HCT116 (cell line): Measurements from ENCODE around the gene SCP2. TPM values are rescaled to one million over a fixed set of nuclear protein-coding genes. Genes with fewer than 3 reads are reported as not detected.

Source experiments
- ATAC-seq: fragments of 200-7000 bp; cut with Tn5 transposase; 2 replicates; pipeline ENCODE4 v1.9.1; 2020; ENCODE audit warnings: mild to moderate bottlenecking, moderate library complexity
- BruUV-seq: library from RNA; stranded (reverse); fragments of 400-500 nt; replicated peaks from 2 replicates; lab custom pipeline; 2021; lab: Mats Ljungman, UMichigan
- CTCF ChIA-PET: fragments of 300-600 bp; sonication (Branson Sonifier 250); formaldehyde crosslinking; loops from one replicate; lab custom pipeline; 2021; ENCODE audit warnings: antibody characterized with exemption; lab: Charles Lee
- POLR2A ChIA-PET: fragments of 300-600, 350-600 bp; sonication (Branson Sonifier 250); formaldehyde crosslinking; loops from one replicate; lab custom pipeline; 2021; ENCODE audit warnings: antibody characterized with exemption; lab: Charles Lee
- RAD21 ChIA-PET, 2 experiments: fragments of 300-600 bp; sonication (Branson Sonifier 250); formaldehyde crosslinking; loops; one replicate each; lab custom pipeline; 2023; ENCODE audit warnings: low total read pairs in 2 of 2; ENCODE audit not compliant: uncharacterized antibody in 2 of 2, unreplicated experiment in 2 of 2, low non-redundant PET in 1 of 2; lab: Charles Lee
- DNase-seq: peaks from one replicate; pipeline ENCODE4 v3.0.0-alpha.2; 2010; ENCODE audit warnings: low read depth, low spot score
- H2AFZ ChIP-seq: fragments of 200-600 bp; shearing (Covaris generic), sonication (generic); 2 replicates; pipeline ENCODE4 v1.6.1; 2017; ENCODE audit warnings: low read depth, mixed run types, mixed read lengths, antibody characterized with exemption, low read length; ENCODE audit not compliant: poor library complexity, severe bottlenecking
- H3K27ac ChIP-seq: 2 replicates; pipeline ENCODE4 v1.5.1; 2012; ENCODE audit warnings: low read depth, low read length
- H3K27me3 ChIP-seq: fragments of 200-600 bp; sonication (generic); 2 replicates; pipeline ENCODE4 v1.6.1; 2016; ENCODE audit warnings: mixed run types, low read length, mixed read lengths; ENCODE audit not compliant: insufficient read depth
- H3K36me3 ChIP-seq, 2 experiments: fragments of 200-500 bp in 1 of 2; fragments of 200-600 bp in 1 of 2; sonication (Bioruptor generic) in 1 of 2; sonication (generic) in 1 of 2; 2 replicates each; pipeline versions ENCODE4 v1.5.1 to v1.6.1; 2014 to 2016; ENCODE audit warnings: low read length in 2 of 2, inconsistent platforms in 1 of 2, mixed read lengths in 1 of 2, mixed run types in 1 of 2; ENCODE audit not compliant: insufficient read depth in 2 of 2, control insufficient read depth in 1 of 2
- H3K4me1 ChIP-seq, 2 experiments: fragments of 200-600 bp in 1 of 2; sonication (generic) in 1 of 2; 2 replicates each; pipeline versions ENCODE4 v1.5.1 to v1.6.1; 2012 to 2017; ENCODE audit warnings: low read length in 2 of 2, inconsistent platforms in 1 of 2, mild to moderate bottlenecking in 1 of 2, mixed read lengths in 1 of 2, mixed run types in 1 of 2, moderate library complexity in 1 of 2; ENCODE audit not compliant: insufficient read depth in 2 of 2, control insufficient read depth in 1 of 2
- H3K4me2 ChIP-seq: fragments of 200-600 bp; sonication (generic); 2 replicates; pipeline ENCODE4 v1.6.1; 2017; ENCODE audit warnings: mixed run types, low read length, mixed read lengths
- H3K4me3 ChIP-seq, 2 experiments: fragments of 200-600 bp in 1 of 2; sonication (generic) in 1 of 2; replicated peaks in 1 of 2; 2 replicates each; pipeline ENCODE4 v1.5.1; 2011 to 2016; ENCODE audit warnings: low read length in 2 of 2, control low read depth in 1 of 2, low read depth in 1 of 2, mild to moderate bottlenecking in 1 of 2, mixed read lengths in 1 of 2, mixed run types in 1 of 2
- H3K79me2 ChIP-seq: fragments of 200-600 bp; sonication (generic); 2 replicates; pipeline ENCODE4 v1.6.1; 2017; ENCODE audit warnings: mild to moderate bottlenecking, mixed run types, low read length, moderate library complexity, mixed read lengths; ENCODE audit not compliant: insufficient read depth
- H3K9ac ChIP-seq: fragments of 200-600 bp; sonication (generic); 2 replicates; pipeline ENCODE4 v1.6.1; 2016; ENCODE audit warnings: low read length, mixed read lengths
- H3K9me2 ChIP-seq: fragments of 200-600 bp; sonication (generic), shearing (Covaris generic); 2 replicates; pipeline ENCODE4 v1.6.1; 2017; ENCODE audit warnings: mixed run types, mild to moderate bottlenecking, moderate library complexity; ENCODE audit not compliant: insufficient read depth
- H3K9me3 ChIP-seq, 2 experiments: fragments of 200-500 bp in 1 of 2; fragments of 200-600 bp in 1 of 2; sonication (Bioruptor generic) in 1 of 2; sonication (generic) in 1 of 2; 2 replicates each; pipeline ENCODE4 v1.6.1; 2014 to 2017; ENCODE audit warnings: low read length in 2 of 2, mixed read lengths in 2 of 2, inconsistent platforms in 1 of 2, low read depth in 1 of 2, mild to moderate bottlenecking in 1 of 2, mixed run types in 1 of 2, moderate library complexity in 1 of 2; ENCODE audit not compliant: control insufficient read depth in 1 of 2, insufficient read depth in 1 of 2
- H4K20me1 ChIP-seq: fragments of 200-600 bp; sonication (generic), shearing (Covaris generic); 2 replicates; pipeline ENCODE4 v1.6.1; 2017; ENCODE audit warnings: mixed run types, mild to moderate bottlenecking, moderate library complexity; ENCODE audit not compliant: insufficient read depth
- CEBPB ChIP-seq: IDR thresholded peaks from 2 replicates; pipeline ENCODE4 v1.6.1; 2012; ENCODE audit warnings: low read depth
- ELF1 ChIP-seq: IDR thresholded peaks from 2 replicates; pipeline ENCODE4 v1.6.1; 2012; ENCODE audit warnings: low read depth, borderline replicate concordance
- EZH2 ChIP-seq: fragments of 200-600 bp; sonication (generic); IDR thresholded peaks from 2 replicates; pipeline ENCODE4 v1.6.1; 2017; ENCODE audit warnings: antibody characterized with exemption, mixed run types
- EZH2phosphoT487 ChIP-seq: fragments of 200-600 bp; IDR thresholded peaks from 2 replicates; pipeline ENCODE4 v1.6.1; 2018; ENCODE audit warnings: antibody characterized with exemption, borderline replicate concordance
- POLR2A ChIP-seq: IDR thresholded peaks from 2 replicates; pipeline ENCODE4 v1.7.0; 2011; ENCODE audit warnings: borderline replicate concordance; ENCODE audit not compliant: insufficient read depth, insufficient read length; ENCODE audit errors: extremely low read depth
- SIN3A ChIP-seq: IDR thresholded peaks from 2 replicates; pipeline ENCODE4 v1.6.1; 2012; ENCODE audit warnings: low read depth
- SRF ChIP-seq: IDR thresholded peaks from 2 replicates; pipeline ENCODE4 v1.6.1; 2012; ENCODE audit warnings: low read depth
- TCF7L2 ChIP-seq: IDR thresholded peaks from 2 replicates; pipeline ENCODE4 v1.7.0; 2011; ENCODE audit warnings: borderline replicate concordance, inconsistent platforms; ENCODE audit not compliant: insufficient read depth, insufficient read length; ENCODE audit errors: extremely low read depth
- ZNF274 ChIP-seq: fragments of 200-500 bp; sonication (Bioruptor generic); IDR thresholded peaks from 2 replicates; pipeline ENCODE4 v1.6.1; 2014; ENCODE audit warnings: mild to moderate bottlenecking, low read depth, low read length, inconsistent platforms
- intact Hi-C: fragments of 100-400 bp; cut with micrococcal nuclease; formaldehyde crosslinking; loops from 2 replicates; pipeline ENCODE4 v1.10.0; 2022
- total RNA-seq: library from RNA; stranded (reverse); gene quantifications from one replicate; pipeline ENCODE4 v1.2.1, GENCODE V29; 2021; ENCODE audit not compliant: unreplicated experiment
- TF ChIP-seq, protein P1 (sequence below): IDR thresholded peaks from 2 replicates; pipeline ENCODE4 v1.6.1; 2012; ENCODE audit warnings: low read depth
- TF ChIP-seq, protein P2 (sequence below), 3 experiments: fragments of 200-600 bp in 1 of 3; sonication (generic) in 1 of 3; IDR thresholded peaks in 2 of 3; conservative IDR thresholded peaks in 1 of 3; 2 replicates each; pipeline ENCODE4 v1.5.1; 2012 to 2017; ENCODE audit warnings: low read depth in 2 of 3, low read length in 2 of 3, antibody characterized with exemption in 1 of 3, borderline replicate concordance in 1 of 3, control low read depth in 1 of 3, mild to moderate bottlenecking in 1 of 3, mixed read lengths in 1 of 3, mixed run types in 1 of 3, moderate library complexity in 1 of 3; ENCODE audit not compliant: insufficient read depth in 1 of 3
- TF ChIP-seq, protein P3 (sequence below): IDR thresholded peaks from 2 replicates; pipeline ENCODE4 v1.6.1; 2012
- TF ChIP-seq, protein P4 (sequence below): IDR thresholded peaks from 2 replicates; pipeline ENCODE4 v1.6.1; 2012

SCP2 gene
- total RNA-seq, 1 experiment from 2014 or later = 62.0 TPM

DNA sequence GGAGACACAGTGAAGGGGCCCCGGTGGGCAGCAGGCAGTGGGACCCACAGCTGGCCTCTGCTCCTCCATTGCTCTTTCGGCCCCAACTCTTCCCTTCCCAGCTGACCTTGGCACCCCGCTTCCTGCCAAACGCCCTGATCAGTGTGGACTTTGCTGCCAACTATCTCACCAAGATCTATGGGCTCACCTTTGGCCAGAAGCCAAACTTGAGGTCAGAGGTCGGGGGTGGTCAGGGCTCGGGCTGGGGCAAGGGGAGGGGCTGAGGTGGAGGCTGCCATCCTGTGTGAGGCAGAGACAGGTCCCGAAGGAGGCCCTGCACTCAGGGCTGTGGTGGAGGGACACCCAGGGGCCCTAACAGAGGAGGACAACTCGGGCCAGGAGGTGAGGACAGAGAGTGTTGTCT, 148.7 kb downstream of the SCP2 start:
- H3K9me3 ChIP-seq = no peaks in the 10 kb centered on the region
- H3K27ac ChIP-seq = no peak overlapping the region
- no peak for TF ChIP-seq ELF1
- no peak for TF ChIP-seq EZH2
- TF ChIP-seq SRF = no peak
- TF ChIP-seq, protein P1, sequence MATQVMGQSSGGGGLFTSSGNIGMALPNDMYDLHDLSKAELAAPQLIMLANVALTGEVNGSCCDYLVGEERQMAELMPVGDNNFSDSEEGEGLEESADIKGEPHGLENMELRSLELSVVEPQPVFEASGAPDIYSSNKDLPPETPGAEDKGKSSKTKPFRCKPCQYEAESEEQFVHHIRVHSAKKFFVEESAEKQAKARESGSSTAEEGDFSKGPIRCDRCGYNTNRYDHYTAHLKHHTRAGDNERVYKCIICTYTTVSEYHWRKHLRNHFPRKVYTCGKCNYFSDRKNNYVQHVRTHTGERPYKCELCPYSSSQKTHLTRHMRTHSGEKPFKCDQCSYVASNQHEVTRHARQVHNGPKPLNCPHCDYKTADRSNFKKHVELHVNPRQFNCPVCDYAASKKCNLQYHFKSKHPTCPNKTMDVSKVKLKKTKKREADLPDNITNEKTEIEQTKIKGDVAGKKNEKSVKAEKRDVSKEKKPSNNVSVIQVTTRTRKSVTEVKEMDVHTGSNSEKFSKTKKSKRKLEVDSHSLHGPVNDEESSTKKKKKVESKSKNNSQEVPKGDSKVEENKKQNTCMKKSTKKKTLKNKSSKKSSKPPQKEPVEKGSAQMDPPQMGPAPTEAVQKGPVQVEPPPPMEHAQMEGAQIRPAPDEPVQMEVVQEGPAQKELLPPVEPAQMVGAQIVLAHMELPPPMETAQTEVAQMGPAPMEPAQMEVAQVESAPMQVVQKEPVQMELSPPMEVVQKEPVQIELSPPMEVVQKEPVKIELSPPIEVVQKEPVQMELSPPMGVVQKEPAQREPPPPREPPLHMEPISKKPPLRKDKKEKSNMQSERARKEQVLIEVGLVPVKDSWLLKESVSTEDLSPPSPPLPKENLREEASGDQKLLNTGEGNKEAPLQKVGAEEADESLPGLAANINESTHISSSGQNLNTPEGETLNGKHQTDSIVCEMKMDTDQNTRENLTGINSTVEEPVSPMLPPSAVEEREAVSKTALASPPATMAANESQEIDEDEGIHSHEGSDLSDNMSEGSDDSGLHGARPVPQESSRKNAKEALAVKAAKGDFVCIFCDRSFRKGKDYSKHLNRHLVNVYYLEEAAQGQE = no peak
- TF ChIP-seq, protein P2, sequence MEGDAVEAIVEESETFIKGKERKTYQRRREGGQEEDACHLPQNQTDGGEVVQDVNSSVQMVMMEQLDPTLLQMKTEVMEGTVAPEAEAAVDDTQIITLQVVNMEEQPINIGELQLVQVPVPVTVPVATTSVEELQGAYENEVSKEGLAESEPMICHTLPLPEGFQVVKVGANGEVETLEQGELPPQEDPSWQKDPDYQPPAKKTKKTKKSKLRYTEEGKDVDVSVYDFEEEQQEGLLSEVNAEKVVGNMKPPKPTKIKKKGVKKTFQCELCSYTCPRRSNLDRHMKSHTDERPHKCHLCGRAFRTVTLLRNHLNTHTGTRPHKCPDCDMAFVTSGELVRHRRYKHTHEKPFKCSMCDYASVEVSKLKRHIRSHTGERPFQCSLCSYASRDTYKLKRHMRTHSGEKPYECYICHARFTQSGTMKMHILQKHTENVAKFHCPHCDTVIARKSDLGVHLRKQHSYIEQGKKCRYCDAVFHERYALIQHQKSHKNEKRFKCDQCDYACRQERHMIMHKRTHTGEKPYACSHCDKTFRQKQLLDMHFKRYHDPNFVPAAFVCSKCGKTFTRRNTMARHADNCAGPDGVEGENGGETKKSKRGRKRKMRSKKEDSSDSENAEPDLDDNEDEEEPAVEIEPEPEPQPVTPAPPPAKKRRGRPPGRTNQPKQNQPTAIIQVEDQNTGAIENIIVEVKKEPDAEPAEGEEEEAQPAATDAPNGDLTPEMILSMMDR (IDR thresholded peaks at IDR 0.05 in 2 of 3, conservative IDR thresholded peaks at IDR 0.05 in 1 of 3; ENCODE audit: borderline replicate concordance in 1 of 3, insufficient read depth in 1 of 3, low read depth in 2 of 3, low read length in 2 of 3) = no peak
- TF ChIP-seq ZNF274 = no peak
- TF ChIP-seq EZH2phosphoT487 = no peak
- TF ChIP-seq POLR2A = no peak
- no peak for TF ChIP-seq CEBPB
- TF ChIP-seq, protein P3, sequence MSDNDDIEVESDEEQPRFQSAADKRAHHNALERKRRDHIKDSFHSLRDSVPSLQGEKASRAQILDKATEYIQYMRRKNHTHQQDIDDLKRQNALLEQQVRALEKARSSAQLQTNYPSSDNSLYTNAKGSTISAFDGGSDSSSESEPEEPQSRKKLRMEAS = no peak
- no peak for TF ChIP-seq TCF7L2
- TF ChIP-seq, protein P4, sequence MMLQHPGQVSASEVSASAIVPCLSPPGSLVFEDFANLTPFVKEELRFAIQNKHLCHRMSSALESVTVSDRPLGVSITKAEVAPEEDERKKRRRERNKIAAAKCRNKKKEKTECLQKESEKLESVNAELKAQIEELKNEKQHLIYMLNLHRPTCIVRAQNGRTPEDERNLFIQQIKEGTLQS = no peak
- TF ChIP-seq SIN3A = no peak
- TF ChIP-seq, all 23 proteins: peak for 0
- POLR2A ChIA-PET = no interaction called here
- intact Hi-C loops = no loop called here
- no peak overlapping the region for H3K4me3 ChIP-seq
- H3K79me2 ChIP-seq = no peaks in the 10 kb centered on the region
- RAD21 ChIA-PET = no interaction called here
- no peak overlapping the region for H2AFZ ChIP-seq
- no peaks in the 10 kb centered on the region for H3K4me1 ChIP-seq
- no peaks in the 10 kb centered on the region for H3K9me2 ChIP-seq
- no peaks in the 10 kb centered on the region for H3K27me3 ChIP-seq
- no peak for ATAC-seq
- H3K36me3 ChIP-seq = no peaks in the 10 kb centered on the region
- no peak overlapping the region for H3K4me2 ChIP-seq
- CTCF ChIA-PET = no interaction called here
- no TSS peak for BruUV-seq
- H3K9ac ChIP-seq = no peak overlapping the region
- DNase-seq = no peak
- H4K20me1 ChIP-seq = no peaks in the 10 kb centered on the region
